Progenitor cell of endocrine pancreas (in vitro differentiated cells): ENCODE data around the gene GUCY1A1. TPM values are rescaled to one million over a fixed set of nuclear protein-coding genes. Genes with fewer than 3 reads are reported as not detected.

ENCODE experiments used
- DNase-seq: peaks from one replicate; pipeline ENCODE4 v3.0.0; 2021; ENCODE audit warnings: low spot score; ENCODE audit not compliant: unreplicated experiment
- H3K27ac Mint-ChIP-seq: 2 replicates; pipeline ENCODE4 v1.8.0; 2021; ENCODE audit warnings: mild to moderate bottlenecking, moderate library complexity, mixed read lengths
- H3K27me3 Mint-ChIP-seq: 2 replicates; pipeline ENCODE4 v1.8.0; 2021; ENCODE audit warnings: mixed read lengths
- H3K36me3 Mint-ChIP-seq: 2 replicates; pipeline ENCODE4 v1.8.0; 2022; ENCODE audit warnings: mixed read lengths; ENCODE audit not compliant: insufficient read depth
- H3K4me1 Mint-ChIP-seq: 2 replicates; pipeline ENCODE4 v1.8.0; 2021; ENCODE audit warnings: low read depth, mixed read lengths
- H3K4me3 Mint-ChIP-seq: 2 replicates; pipeline ENCODE4 v1.8.0; 2021; ENCODE audit warnings: low read depth, mild to moderate bottlenecking, moderate library complexity, mixed read lengths
- H3K9me3 Mint-ChIP-seq: 2 replicates; pipeline ENCODE4 v1.8.0; 2021; ENCODE audit warnings: low read depth, mixed read lengths
- total RNA-seq: library from RNA; stranded (reverse); gene quantifications from 2 replicates; pipeline ENCODE4 v1.2.1, GENCODE V29; 2021
- TF ChIP-seq, protein P1 (sequence below): fragments of 200-600 bp; sonication (generic); IDR thresholded peaks from one replicate; pipeline ENCODE4 v1.5.0; 2021; ENCODE audit warnings: antibody characterized with exemption, mild to moderate bottlenecking; ENCODE audit not compliant: unreplicated experiment

The GUCY1A1 gene
- total RNA-seq, 1 donor from 2014 or later = 4.7 TPM

DNA sequence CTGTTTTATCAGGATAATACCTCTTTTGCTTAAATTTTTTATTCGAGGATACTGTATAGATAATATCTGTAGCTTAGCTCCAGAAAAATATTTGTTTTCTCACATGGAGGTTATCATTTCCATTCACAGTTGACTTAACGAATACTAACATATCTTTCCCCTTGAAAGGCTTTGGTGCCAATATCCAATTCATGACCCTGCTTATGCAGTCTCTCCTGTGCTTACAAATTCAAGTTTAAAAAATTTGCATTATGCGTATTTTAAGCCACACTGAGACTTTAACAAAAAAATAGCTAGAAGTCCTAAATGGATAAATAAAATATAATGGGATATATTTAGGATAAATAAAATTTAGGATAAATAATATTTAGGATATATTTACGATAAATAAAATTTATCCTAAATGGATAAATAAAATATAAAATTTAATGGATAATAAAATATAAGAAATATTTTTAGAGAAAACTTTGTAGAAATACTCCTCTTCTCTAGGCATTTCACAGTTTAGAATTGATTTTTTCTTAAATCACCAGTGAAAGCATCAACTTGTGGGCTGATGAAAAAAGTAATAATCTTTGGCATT lies 114.7 kb downstream of the GUCY1A1 start:
- Mint-ChIP-seq H3K4me3 (no peak overlapping the region), H3K9me3 (peaks cover 3% of the 10 kb centered on the region), H3K27me3 (no peaks in the 10 kb centered on the region), H3K4me1 (peaks cover 9% of the 10 kb centered on the region), H3K36me3 (no peaks in the 10 kb centered on the region), H3K27ac (no peak overlapping the region)
- DNase-seq = no peak
- TF ChIP-seq, protein P1, sequence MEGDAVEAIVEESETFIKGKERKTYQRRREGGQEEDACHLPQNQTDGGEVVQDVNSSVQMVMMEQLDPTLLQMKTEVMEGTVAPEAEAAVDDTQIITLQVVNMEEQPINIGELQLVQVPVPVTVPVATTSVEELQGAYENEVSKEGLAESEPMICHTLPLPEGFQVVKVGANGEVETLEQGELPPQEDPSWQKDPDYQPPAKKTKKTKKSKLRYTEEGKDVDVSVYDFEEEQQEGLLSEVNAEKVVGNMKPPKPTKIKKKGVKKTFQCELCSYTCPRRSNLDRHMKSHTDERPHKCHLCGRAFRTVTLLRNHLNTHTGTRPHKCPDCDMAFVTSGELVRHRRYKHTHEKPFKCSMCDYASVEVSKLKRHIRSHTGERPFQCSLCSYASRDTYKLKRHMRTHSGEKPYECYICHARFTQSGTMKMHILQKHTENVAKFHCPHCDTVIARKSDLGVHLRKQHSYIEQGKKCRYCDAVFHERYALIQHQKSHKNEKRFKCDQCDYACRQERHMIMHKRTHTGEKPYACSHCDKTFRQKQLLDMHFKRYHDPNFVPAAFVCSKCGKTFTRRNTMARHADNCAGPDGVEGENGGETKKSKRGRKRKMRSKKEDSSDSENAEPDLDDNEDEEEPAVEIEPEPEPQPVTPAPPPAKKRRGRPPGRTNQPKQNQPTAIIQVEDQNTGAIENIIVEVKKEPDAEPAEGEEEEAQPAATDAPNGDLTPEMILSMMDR = no peak

Other genes starting within 250 kb of the GUCY1A1 start
- 1.5 and 1.9 TPM in 2 replicates for gene GUCY1B1, start 92.2 kb downstream of the GUCY1A1 start, total RNA-seq
- gene ASIC5, start 199.4 kb downstream of the GUCY1A1 start, total RNA-seq = not detected in 2 replicates
- 0.46 and 1.00 TPM in 2 replicates for gene TDO2, start 236.8 kb downstream of the GUCY1A1 start, total RNA-seq